Cortex of kidney (tissue), 1 donor: Measurements from ENCODE around the gene TM2D3.
"Not testable (repeated sequence)": the region's sequence is repeated elsewhere in the genome, so short reads cannot be mapped to it uniquely, and the experiment has no call there.

Experiments
- DNase-seq: peaks from one replicate; lab custom pipeline; 2025; lab: John Stamatoyannopoulos, UW

The TM2D3 gene

DNA sequence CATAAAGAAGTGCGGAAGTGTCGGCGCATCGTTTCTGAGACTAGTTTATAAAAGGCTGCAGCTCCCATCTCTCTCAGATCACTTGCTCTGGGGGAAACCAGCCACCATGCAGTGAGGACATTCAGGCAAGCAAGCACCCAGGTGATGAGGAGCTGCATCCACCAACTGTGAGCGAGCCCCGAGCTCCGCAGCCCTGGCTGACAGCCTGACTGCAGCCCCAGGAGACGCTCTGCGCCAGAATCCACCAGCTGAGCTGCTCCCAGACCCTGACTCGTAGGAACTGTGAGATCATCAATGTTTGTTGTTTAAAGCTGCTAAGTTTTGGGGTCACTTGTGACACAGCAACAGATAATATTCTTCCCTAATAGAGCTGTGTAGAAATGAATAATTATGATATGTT is 5.0 kb upstream of the TM2D3 start:
- no peak for DNase-seq

DNA sequence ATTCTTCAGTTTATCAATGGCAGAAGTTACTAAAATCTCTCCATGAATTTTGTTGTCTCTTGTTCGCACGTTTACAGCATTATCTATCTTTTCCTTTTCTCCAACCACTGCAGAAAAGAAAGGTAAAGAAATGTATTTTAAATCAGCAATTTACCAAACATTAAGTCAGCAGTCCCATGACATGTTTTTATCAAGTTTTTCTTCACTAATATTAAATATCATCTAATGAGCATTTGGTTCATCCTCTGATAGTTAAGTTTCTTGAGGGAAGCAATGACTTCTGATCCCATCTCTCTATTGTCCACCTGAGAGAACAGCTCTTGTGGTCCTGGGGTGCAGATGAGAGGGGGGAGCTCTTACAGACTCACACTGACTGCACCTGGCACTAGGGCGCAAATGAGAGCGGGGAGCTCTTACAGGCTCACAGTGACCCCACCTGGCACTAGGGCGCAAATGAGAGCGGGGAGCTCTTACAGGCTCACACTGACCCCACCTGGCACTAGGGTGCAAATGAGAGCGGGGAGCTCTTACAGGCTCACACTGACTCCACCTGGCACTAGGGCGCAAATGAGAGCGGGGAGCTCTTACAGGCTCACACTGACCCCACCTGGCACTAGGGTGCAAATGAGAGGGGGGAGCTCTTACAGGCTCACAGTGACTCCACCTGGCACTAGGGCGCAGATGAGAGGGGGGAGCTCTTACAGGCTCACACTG is 2.6 kb upstream of the TM2D3 start:
- not testable (repeated sequence) for DNase-seq

DNA sequence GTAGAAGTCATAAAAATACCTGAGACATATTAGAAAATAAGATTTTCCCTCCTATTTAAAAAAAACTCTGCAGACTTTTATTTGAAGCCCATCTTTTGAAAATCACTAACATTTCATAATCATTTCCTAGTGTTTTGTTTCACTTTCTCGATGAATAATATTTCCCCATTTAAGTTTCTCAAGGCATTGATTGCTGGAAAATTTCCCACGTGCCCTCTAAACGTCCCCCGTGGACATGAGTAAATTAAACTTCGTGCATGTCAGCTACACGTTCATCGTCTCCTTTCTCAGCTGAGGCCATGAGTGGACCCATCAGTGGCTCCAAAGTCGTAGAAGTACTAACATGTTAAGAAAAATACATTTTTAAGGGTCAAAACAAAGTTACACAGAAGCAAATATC is 2.0 kb upstream of the TM2D3 start:
- DNase-seq: no peak

DNA sequence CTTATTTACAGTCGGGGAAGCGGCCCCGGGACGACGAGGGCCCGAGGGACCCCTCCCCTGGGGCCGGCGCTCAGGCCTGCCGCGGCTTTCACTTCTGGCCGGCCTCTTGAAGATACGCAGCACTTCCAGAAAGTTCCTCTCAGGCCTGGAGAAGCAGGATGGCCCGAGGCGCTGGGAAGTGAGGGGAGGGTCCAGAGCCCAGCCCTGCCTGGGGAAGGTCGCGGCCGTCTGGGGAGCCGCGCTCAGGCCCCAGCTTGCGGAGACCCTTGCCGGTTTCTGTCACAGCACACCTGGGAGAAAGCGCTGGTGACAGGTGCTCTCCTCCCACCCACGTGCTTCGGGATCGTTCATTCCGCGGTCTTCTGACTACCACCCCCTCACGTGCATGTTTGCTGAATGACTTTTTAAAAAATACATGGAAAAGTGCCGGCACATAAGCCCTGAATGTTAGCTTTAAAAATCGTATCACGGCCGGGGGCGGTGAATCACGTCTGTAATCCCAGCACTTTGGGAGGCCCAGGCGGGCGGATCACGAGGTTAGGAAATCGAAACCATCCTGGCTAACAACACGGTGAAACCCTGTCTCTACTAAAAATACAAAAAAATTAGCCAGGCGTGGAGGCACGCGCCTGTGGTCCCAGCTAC is 727 bp upstream of the TM2D3 start:
- DNase-seq: no peak

DNA sequence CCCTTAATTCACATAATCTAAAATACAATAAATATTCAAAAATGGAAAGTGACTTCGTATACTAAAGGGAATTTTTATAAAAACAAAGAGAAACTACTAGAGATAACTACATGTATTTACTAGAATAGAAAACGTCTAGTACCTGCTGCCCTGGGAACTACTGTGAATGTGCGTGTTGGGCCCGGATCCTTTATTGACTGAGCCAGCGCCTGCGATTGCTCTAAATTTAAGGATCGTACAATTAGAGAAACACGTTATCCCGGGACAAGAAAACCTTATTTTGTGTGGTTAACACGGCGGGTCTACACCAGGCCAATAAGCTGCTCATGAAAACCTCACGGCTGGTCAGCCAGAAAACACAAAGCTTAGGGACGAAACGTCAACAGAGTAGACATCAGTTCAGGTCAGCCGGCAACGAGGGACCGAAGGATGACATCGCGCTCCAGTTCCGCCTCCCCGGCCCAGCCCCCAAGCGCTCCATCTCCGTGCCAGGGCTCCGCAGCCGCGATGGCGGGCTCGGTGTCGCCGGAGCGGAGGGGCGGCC is 555 bp downstream of the TM2D3 start:
- no peak for DNase-seq

DNA sequence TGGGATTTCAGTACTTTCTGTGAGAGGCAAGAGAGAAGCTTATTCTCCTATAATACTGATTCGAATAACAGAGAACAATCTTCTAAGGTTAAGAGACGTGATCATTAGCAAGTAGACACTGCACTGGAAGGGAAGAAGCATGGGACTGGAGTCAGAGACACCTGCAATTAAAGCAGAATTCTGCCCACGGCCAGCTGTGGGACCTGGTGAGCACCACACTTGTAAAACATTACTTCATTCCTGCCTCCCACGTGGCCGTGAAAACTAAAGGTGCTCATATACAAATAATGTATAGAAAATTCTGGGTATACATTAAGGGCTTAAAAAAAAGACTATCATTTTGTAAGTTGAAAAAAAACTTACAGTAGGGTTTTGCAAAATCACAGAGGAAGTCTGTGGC is 2.0 kb downstream of the TM2D3 start:
- DNase-seq: no peak

DNA sequence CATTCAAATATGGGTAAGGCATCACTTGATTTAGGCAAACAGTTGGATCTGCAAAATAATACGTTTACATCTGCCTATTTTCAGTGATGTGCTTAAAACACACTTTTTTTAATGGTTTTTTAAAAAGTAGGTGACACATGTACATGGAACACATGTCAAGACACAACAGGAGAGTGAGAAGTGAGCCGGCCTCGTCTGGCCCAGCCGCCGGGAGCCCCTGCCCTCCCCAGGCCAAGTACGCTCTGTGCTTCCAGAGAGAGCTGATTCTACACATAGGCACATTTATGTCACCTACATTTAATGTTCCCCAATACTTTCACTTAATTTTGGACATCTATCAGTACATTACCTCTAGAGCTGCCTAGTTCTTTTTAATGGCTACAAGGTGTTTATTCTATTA is 3.8 kb downstream of the TM2D3 start:
- no peak for DNase-seq

DNA sequence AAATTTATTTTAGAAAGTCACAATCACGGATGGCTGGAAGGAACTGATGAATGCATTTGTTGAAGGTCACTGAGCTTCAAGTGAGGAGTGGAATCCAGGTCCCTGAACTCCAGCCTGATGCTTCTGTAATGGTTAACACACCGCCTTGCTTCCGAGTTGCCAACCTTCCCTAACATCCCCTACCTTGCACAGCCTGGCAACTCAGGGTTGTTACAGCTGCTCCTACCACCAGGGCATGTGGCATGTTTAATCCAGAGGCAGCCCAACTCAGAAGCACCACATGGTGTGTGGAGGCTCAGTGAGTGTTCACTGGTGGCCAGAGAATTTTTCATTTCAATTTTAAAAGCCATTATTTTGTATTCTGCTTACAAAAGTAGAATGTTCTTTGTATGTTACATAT is 4.9 kb downstream of the TM2D3 start:
- DNase-seq: no peak

DNA sequence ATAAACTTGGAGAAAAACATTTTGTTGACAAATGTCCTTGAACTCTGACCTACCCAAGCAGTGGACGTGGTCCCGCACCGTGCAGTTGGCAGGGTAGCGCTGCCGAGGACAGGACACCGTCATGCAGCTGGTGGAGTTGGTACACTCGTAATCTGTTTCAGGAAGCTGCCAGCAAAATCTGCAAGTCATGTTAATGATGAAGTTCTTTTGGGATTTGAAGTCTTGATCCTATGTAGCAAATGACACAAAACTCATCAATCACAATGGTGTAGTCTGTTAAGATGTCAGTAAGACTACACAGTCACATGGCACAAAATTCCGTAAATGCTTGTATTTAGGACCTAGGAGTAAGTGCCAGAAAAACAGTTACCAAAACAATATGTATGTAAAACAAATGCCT is 5.5 kb downstream of the TM2D3 start:
- DNase-seq: no peak

DNA sequence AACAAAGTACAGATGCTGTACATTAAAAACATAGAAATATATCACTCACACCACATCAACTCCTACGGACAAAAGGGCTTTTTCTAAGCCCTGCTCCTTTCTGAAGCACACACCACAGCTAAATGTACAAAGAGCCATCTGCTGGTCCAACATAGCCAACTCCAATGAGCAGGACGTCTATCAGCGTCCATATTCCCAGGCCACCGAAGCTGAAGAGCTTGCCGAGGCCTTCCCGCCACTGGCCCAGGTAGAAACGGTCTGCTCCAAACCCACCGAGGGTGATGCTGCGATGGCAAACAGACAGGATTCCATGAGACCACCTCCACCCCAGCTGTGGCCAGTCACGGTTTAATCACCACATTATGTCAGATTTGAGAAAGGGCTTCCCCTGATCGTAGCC is 9.8 kb downstream of the TM2D3 start:
- DNase-seq: no peak

DNA sequence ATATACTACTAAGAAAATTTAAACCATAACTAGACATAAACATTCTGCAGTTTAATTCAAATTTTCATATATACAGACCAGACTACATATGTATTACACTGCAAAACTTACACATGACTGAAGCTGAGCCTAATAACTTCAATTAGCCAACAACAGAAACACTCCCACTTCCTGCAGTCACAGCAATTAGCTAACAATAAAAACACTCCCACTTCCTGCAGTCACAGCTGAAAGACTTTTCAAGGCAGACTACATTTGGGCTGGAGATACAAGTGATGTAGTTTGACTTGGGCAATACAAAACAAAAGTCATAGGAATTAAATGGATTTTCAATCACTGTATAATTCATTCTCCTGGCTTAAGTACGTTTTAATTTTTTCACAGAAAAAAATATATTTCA is 10.3 kb downstream of the TM2D3 start:
- DNase-seq: no peak

DNA sequence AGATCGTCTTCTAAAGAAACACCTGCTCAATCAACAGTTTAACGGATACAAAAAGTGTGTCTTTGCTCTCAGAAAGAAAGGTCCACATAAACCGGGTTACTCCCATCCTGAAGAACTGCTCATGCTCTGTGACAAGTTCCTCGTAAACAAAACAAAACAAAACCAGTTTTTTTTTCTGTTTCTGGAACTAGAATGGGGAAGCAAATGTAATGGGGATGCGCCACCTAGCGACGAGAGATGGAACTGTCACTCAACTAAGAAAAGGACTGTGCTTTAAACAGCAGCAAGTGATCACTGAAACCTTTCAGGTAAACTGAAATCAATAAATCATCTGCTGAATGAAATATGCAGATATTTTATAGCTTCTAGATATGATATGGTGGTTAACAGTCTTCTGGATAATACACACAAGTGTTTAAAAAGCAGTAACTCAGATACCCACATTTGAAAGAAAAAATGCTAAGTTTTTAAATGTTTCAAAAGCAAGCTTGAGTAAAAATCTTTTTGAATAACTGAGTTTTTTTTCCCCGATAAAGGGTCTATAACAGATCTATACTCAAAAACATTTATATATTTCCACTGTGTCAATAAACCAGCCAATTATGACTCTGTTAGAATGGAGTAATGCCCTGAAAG is 10.9 kb downstream of the TM2D3 start:
- DNase-seq: no peak

DNA sequence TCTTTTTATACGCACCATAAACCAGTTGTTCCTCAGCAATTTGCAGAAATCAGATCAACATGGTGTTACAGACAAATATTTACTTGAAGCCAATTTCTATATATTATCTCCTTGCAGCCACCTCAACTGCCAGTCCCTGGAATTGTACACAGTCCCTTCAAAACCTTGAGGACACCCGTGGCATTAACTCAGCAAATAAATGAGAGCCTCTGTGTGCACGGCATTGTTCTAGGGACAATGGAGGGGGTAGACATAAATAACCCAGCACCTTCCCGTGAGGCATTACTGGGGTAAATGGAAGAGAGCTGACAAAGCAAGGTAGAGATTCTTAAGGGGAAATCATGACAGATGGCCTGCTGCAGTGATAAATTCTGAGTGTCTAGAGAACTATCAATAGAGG is 12.5 kb downstream of the TM2D3 start:
- DNase-seq: no peak

DNA sequence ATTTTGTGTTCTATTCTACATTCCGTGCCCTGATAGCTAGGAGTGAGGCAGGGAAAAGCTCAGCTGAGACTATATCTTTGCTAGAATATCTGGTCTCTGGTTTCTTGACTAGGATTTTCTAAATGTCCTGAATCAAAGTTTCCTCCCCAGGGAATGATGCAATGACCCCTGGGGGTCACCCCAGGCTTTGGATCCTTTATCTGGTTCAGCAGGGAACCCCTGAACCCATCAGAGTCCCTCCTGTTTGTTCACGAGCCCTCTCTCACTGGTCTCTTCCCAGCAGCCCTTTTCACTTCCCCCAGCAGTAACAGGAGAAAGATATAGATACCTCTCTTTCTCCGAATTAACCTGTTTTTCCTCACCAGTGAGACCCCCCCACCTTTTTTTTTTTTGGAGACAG is 14.3 kb downstream of the TM2D3 start:
- DNase-seq: no peak

DNA sequence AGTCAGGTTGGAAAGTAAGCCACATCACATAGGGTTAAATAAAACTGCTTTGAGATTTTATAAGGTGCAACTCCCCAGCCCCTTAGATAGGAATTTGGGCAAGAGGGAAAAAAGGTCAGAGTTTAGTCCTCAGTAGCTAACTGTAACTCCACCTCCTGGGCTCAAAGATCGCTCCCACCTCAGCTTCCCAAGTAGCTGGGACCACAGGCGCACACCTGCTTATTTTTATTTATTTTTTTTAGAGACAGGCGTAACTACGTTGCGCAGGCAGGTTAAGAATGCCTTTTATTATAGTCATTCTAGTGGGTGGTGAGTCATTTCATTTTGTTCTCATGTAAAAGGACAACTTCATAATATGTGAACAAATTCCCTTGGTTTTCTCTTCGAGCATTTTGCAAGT is 14.7 kb downstream of the TM2D3 start:
- DNase-seq: no peak

DNA sequence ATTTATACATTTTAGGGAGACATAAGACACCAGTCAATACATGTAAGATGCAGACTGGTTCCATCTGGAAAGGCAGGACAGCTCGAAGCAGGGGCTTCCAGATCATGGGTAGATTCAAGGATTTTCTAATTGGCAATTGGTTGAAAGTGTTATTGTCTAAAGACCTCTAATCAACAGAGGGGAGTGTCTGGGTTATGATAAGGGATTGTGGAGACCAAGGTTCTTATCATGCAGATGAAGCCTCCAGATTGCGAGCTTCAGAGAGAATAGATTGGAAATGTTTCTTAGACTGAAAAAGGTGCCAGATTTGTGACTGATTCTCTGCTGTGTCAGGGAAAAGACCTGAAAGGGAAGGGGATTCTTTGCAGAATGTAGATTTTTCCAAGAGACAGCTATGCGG is 15.1 kb downstream of the TM2D3 start:
- DNase-seq: no peak

DNA sequence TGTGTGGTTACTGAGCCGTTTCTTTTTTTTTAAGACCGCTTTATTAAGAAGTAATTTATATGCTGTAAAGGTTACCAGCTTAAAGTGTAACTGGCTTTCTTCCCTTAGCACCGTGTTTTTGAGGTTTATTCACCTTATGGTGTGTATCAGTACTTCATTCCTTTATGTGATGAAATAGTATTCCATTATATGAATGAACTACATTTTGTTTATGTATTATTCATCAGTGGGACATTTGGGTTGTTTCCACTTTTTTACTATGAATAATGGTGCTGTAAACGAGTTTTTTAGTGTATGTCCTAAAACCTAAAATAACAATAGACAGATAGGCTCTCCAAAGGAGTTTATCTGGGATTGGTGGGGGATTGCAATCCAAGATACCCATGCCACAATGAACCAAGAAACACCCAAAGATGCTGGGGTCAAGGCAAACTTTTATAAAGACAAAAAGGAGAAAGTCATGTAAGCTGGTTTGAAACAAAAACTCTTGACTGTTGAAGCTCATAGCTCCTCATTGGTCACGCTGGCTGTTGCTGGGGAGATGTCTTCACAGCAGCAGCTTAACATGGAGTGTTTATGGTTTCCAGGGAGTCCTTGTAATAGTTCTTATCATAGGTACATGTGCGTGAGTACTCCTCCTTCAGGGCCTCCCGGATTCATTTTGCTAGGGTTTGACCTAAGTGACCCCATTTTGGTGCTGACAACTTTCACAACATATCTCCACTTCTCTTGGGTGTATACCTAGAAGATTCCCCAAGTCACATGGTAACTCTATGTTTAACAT is 16.0 kb downstream of the TM2D3 start:
- DNase-seq: no peak

DNA sequence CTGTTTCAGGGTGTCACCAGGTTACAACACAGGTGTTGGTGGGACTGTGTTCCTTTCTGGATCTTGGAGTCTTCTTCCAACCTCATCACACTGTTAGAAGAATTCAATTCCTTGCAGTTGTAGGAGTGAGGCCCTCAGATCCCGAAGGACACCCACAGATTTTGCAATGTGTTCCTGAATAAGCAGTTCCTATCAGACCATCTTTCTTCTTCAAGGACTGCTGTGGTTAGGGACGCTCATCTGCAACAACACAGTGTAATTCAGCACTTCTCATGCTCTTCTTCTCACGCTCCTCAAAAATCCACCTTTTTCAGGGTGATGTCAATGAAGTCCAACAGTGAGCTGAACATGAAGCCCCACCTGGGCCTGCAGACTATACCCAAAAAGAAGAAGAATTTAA is 18.8 kb downstream of the TM2D3 start:
- no peak for DNase-seq

DNA sequence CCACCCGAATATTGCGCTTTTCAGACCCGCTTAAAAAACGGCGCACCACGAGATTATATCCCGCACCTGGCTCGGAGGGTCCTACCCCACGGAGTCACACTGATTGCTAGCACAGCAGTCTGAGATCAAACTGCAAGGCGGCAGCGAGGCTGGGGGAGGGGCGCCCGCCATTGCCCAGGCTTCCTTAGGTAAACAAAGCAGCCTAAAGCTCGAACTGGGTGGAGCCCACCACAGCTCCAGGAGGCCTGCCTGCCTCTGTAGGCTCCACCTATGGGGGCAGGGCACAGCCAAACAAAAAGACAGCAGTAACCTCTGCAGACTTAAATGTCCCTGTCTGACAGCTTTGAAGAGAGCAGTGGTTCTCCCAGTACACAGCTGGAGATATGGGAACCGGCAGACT is 25.5 kb downstream of the TM2D3 start:
- not testable (repeated sequence) for DNase-seq

DNA sequence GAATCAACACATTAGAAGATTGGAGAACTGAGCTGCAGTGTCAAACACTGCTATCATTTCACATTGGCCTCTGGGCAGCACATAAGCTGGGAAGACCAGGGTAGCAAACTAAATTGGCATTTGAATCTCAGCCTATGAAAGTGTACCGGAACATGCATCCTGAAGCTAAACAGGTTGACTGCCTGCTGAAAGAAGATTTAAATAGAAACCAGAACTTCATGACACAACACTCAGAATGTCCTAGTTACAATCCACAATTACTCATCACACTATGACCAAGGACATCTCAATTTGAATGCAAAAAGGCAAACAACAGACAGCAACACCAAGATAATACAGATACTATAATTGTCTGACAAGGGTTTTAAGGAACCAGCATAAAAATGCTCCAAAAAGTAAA is 26.2 kb downstream of the TM2D3 start:
- DNase-seq: no peak

DNA sequence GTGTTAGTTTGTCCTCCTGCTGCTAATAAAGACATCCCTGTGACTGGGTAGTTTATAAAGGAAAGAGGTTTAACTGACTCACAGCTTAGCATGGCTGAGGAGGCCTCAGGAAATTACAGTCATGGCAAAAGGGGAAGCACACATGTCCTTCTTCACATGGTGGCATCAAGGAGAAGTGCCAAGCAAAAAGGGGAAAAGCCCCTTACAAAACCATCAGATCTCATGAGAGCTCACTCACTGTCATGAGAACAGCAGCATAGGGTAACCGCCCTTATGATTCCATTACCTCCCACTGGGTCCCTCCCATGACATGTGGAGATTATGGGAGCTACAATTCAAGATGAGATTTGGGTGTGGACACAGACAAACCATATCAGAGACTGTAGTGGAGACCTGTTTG is 27.0 kb downstream of the TM2D3 start:
- DNase-seq: no peak
